Measurements from ENCODE around the gene PLA2G5. TPM values are rescaled to one million over a fixed set of nuclear protein-coding genes. Genes with fewer than 3 reads are reported as not detected.

PLA2G5 gene
- total and polyA plus RNA-seq, 2 of the 13 experiments (the other 11 are each of a cell fraction or from before 2014, with no cell fraction given): not detected

DNA sequence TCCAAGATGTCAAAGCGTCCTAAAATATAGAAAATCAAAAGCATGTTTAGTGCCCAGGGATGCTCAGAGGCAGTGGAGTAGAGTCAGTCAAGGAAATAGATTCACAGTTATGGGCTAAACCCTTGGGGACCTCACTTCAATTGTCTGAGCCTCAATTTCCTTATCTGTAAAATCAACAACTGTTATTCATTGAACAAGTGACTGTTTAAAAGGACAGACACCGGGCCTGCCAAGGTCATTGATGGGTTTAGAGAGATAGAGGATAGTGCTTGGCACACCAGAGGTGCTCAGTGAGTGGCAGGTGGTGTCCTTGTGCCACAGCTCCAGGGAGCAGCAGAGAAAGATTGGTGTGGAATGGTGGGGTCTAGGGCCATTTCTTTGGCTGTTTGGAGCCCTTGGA, 12.8 kb downstream of the PLA2G5 start:
- Histone ChIP-seq H3K9me3 (ENCODE audit: low read length) (peaks cover 6% of the 10 kb centered on the region; the same call in 1 of the 2 replicates), H3K4me3 (replicated peaks in 1 of 3; ENCODE audit: insufficient read depth in 1 of 3, low read depth in 2 of 3, low read length in 3 of 3) (no peak overlapping the region), H3K4me1 (ENCODE audit: insufficient read depth, low read length) (peaks cover 30% of the 10 kb centered on the region), H3K79me2 (ENCODE audit: insufficient read depth, low read length) (no peaks in the 10 kb centered on the region), H3K36me3 (replicated peaks in 1 of 2; ENCODE audit: control insufficient read depth in 1 of 2, insufficient read depth in 2 of 2, low read length in 2 of 2) (no peaks in the 10 kb centered on the region), H3K9ac (ENCODE audit: insufficient read depth, low read depth, low read length) (no peak overlapping the region), H3K4me2 (ENCODE audit: low read depth, low read length) (no peak overlapping the region), H4K20me1 (ENCODE audit: insufficient read depth, low read length) (no peaks in the 10 kb centered on the region), H2AFZ (ENCODE audit: low read length) (no peak overlapping the region), H3K27ac (ENCODE audit: extremely low read length, insufficient read depth, low read length) (no peak overlapping the region), H3K27me3 (ENCODE audit: control insufficient read depth in 1 of 2, insufficient read depth in 2 of 2, low read length in 2 of 2) (peaks cover 2 to 29% of the 10 kb centered on the region in 2 experiments)
- no peak for FAIRE-seq
- no TSS peak for BruUV-seq (replicated peaks)
- 22% methylated on average over 2 of the region's 2 CpGs for WGBS (ENCODE audit: low lambda C conversion rate)
- in situ Hi-C loops (cut with HindIII; ENCODE audit: extremely low pct_ligation_motif_present, low pct_unique_long_range_greater_than_20kb): no loop called here
- intact Hi-C loops (cut with micrococcal nuclease; ENCODE audit: unreplicated experiment): no loop called here
- POLR2A ChIA-PET: no interaction called here
- no peak for ATAC-seq
- CTCF ChIA-PET (ENCODE audit: low intra/inter-chr PET ratio, low total read pairs): no interaction called here
- no peak for DNase-seq (ENCODE audit: low spot score)
- no peak for TF ChIP-seq PHF20 (CRISPR knock-in tag; IDR thresholded peaks at IDR 0.05)
- no peak for TF ChIP-seq ZC3H13 (CRISPR knock-in tag; IDR thresholded peaks at IDR 0.05)
- no peak for TF ChIP-seq KLF13 (CRISPR knock-in tag; IDR thresholded peaks at IDR 0.05)
- TF ChIP-seq ZNF598 (CRISPR knock-in tag; IDR thresholded peaks at IDR 0.05; ENCODE audit: borderline replicate concordance): no peak
- no peak for TF ChIP-seq ONECUT2 (CRISPR knock-in tag; IDR thresholded peaks at IDR 0.05)
- no peak for TF ChIP-seq NFYC (CRISPR knock-in tag; IDR thresholded peaks at IDR 0.05)
- no peak for TF ChIP-seq ZNF605 (CRISPR knock-in tag; IDR thresholded peaks at IDR 0.05)
- no peak for TF ChIP-seq FUBP1 (CRISPR knock-in tag; IDR thresholded peaks at IDR 0.05; ENCODE audit: borderline replicate concordance)
